Liver (tissue), 9 donors: ENCODE data around the gene ZNF491. TPM values are rescaled to one million over a fixed set of nuclear protein-coding genes. Genes with fewer than 3 reads are reported as not detected.
"Not testable (repeated sequence)": the region's sequence is repeated elsewhere in the genome, so short reads cannot be mapped to it uniquely, and the experiment has no call there.

Experiments
- DNase-seq: peaks from one replicate; pipeline ENCODE4 v3.0.0-alpha.2; 2017; ENCODE audit warnings: low spot score
- H3K27ac ChIP-seq, 2 donors: one replicate each; pipeline ENCODE4 v1.7.0; 2013; ENCODE audit warnings: inconsistent platforms in 2 of 2, low read length in 2 of 2, control low read depth in 1 of 2, low read depth in 1 of 2, mild to moderate bottlenecking in 1 of 2
- H3K27me3 ChIP-seq, 4 donors: one replicate each; pipeline versions ENCODE4 v1.6.1 to v1.7.0; 2013; ENCODE audit warnings: low read length in 3 of 4, inconsistent platforms in 1 of 4, mild to moderate bottlenecking in 1 of 4, moderate library complexity in 1 of 4; ENCODE audit not compliant: control insufficient read depth in 4 of 4, insufficient read depth in 4 of 4
- H3K36me3 ChIP-seq, 4 donors: one replicate each; pipeline versions ENCODE4 v1.6.1 to v1.7.0; 2013; ENCODE audit warnings: low read length in 3 of 4, mild to moderate bottlenecking in 3 of 4, low read depth in 1 of 4, moderate library complexity in 1 of 4; ENCODE audit not compliant: control insufficient read depth in 4 of 4, insufficient read depth in 3 of 4
- H3K4me1 ChIP-seq, 4 donors: one replicate each; pipeline versions ENCODE4 v1.6.1 to v1.7.0; 2013; ENCODE audit warnings: low read length in 3 of 4, mild to moderate bottlenecking in 3 of 4, moderate library complexity in 1 of 4; ENCODE audit not compliant: control insufficient read depth in 4 of 4, insufficient read depth in 4 of 4
- H3K4me3 ChIP-seq, 3 donors: one replicate each; pipeline versions ENCODE4 v1.6.1 to v1.7.0; 2013; ENCODE audit warnings: low read length in 3 of 3, control low read depth in 1 of 3, low read depth in 1 of 3, mild to moderate bottlenecking in 1 of 3
- H3K9ac ChIP-seq, 2 donors: one replicate each; pipeline ENCODE4 v1.7.0; 2013; ENCODE audit warnings: low read length in 2 of 2, mild to moderate bottlenecking in 2 of 2, moderate library complexity in 2 of 2, control low read depth in 1 of 2, low read depth in 1 of 2
- H3K9me3 ChIP-seq, 4 donors: one replicate each; pipeline versions ENCODE4 v1.6.1 to v1.7.0; 2013; ENCODE audit warnings: low read length in 3 of 4; ENCODE audit not compliant: control insufficient read depth in 4 of 4
- FOXA1 ChIP-seq: IDR thresholded peaks from 2 replicates; pipeline ENCODE4 v1.6.1; 2016; ENCODE audit warnings: antibody characterized with exemption
- FOXA2 ChIP-seq: IDR thresholded peaks from 2 replicates; pipeline ENCODE4 v1.6.1; 2016; ENCODE audit warnings: antibody characterized with exemption
- GABPA ChIP-seq, 2 donors: IDR thresholded peaks in 1 of 2; conservative IDR thresholded peaks in 1 of 2; 2 replicates each; pipeline ENCODE4 v1.6.1; 2016; ENCODE audit warnings: antibody characterized with exemption in 2 of 2, mild to moderate bottlenecking in 1 of 2, moderate library complexity in 1 of 2
- HNF4A ChIP-seq, 2 donors: conservative IDR thresholded peaks; 2 replicates each; pipeline ENCODE4 v1.6.1; 2016; ENCODE audit warnings: antibody characterized with exemption in 2 of 2, mild to moderate bottlenecking in 2 of 2
- HNF4G ChIP-seq: IDR thresholded peaks from 2 replicates; pipeline ENCODE4 v1.6.1; 2016; ENCODE audit warnings: antibody characterized with exemption
- MAX ChIP-seq: IDR thresholded peaks from 2 replicates; pipeline ENCODE4 v1.6.1; 2016; ENCODE audit warnings: antibody characterized with exemption
- RAD21 ChIP-seq, 2 donors: IDR thresholded peaks; 2 replicates each; pipeline ENCODE4 v1.6.1; 2016; ENCODE audit warnings: antibody characterized with exemption in 2 of 2, mild to moderate bottlenecking in 2 of 2
- SP1 ChIP-seq: IDR thresholded peaks from 2 replicates; pipeline ENCODE4 v1.6.1; 2018; ENCODE audit warnings: antibody characterized with exemption, mild to moderate bottlenecking
- YY1 ChIP-seq: IDR thresholded peaks from 2 replicates; pipeline ENCODE4 v1.6.1; 2016; ENCODE audit warnings: antibody characterized with exemption, mild to moderate bottlenecking
- ZBTB33 ChIP-seq: IDR thresholded peaks from 2 replicates; pipeline ENCODE4 v1.6.1; 2016; ENCODE audit warnings: antibody characterized with exemption
- WGBS: extraction: QIAGEN DNeasy Blood & Tissue Kit; methylation state at CpG from one replicate; pipeline ENCODE4 v1.1.7; 2013; 5-methylcytosine and 5-hydroxymethylcytosine counted together
- polyA plus RNA-seq, 2 donors: library from polyadenylated mRNA; stranded (reverse) in 1 of 2; unstranded in 1 of 2; fragments of 200-250 nt in 1 of 2; fragments of >200 nt in 1 of 2; fragmentation: Nextera tagmentation in 1 of 2; extraction: Ambion mirVana in 1 of 2; gene quantifications; one replicate each; pipeline versions ENCODE4 v1.2.1 to v1.2.3, GENCODE V29; 2013 to 2015
- total RNA-seq, 2 donors: library from RNA; depleted of rRNA; stranded (reverse); fragments of >200 nt; gene quantifications; one replicate each; pipeline ENCODE4 v1.2.3, GENCODE V29; 2014
- donor health status: healthy.
- donor health status: healthy.
- donor health status: healthy.
- donor health status: healthy.
- donor health status: healthy.

The ZNF491 gene
- total and polyA plus RNA-seq, 4 donors = 0.24 to 1.8 (median 0.75) TPM

DNA sequence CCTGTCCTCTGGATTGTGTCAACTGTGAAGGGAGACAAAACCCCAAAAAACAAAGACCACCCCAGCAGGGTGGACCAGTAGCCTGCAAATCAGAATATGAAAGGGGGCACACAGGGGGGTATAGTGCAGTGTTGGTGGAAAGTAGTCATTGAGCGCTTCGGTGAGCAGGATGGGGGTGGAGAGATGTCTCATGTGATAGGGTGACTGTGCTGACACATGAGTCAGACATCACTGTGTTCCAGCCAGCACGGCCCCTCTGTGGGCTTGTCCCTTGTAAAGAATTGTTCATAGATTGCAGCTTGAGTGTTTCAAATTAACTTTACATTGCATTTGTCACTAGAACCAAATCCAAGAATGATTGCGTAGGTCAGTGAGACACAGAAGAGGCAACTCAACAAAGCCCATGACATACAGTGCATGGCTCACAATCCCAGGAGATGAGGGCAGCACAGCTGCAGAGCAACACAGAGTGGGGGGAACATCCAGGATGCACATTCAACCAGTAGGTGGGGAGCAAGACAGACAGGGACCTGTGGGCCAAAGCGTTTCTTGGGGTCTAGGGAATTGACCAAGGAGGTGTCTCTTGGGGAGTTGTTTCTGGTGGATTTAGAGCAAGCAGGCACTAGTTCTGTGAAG is 23.3 kb downstream of the ZNF491 start:
- peaks cover 4 to 7% (median 6%) of the 10 kb centered on the region in 4 donors for H3K36me3 ChIP-seq

DNA sequence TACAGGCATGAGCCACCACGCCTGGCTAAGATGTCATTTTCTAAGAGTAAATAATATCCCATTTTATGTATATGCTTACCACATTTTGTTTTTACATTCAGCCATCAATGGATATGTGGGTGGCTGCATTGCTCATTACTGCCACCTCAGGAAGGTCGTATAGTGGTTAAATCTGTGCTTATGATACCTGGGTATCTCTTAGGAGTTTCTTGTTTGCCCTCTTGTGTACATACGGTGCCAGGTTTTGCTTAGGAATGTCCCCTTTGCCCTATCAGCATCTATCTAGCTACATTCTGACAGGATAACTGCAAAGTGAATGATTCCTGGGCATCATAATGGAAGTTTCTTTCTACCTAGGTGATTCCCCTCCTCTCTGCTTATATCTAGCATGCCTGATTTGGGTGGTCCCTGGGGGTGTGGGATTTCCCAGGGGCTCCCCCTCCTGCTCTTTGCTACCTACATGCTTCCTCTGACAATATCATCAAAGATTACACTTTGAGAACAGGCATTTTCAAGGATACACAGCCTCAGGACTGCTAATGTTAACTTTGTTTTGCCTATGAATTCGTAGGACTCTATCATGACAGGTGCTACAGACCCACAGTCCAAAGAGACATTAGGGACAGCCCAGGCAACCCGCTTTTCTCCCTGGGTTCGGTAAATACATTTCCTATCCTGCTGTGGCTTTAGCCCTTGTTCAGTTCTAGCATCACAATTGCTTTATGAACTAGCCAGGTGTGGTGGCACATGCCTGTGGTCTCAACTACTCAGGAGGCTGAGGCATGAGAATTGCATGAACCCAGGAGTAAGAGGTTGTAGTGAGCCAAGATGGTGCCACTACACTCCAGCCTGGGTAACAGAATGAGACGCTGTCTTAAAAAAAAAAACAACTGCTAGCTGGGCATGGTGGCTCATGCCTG is 30.9 kb downstream of the ZNF491 start:
- Histone ChIP-seq H3K9me3 (peaks cover 28 to 59% (median 32%) of the 10 kb centered on the region in 4 donors), H3K36me3 (peaks cover 13 to 48% (median 39%) of the 10 kb centered on the region in 4 donors), H3K4me3 (peak overlapping the region in 2 of 3 donors; percentile 49 to 75)
- 96% methylated on average over 7 of the region's 7 CpGs for WGBS
- not testable (repeated sequence) for H3K27ac ChIP-seq, DNase-seq, H3K4me1 ChIP-seq, H3K27me3 ChIP-seq, H3K9ac ChIP-seq

More for the DNA sequence above, 23.3 kb downstream of the ZNF491 start:
- Histone ChIP-seq H3K4me1 (no peaks in the 10 kb centered on the region), H3K9me3 (peaks cover 0 to 3% (median under 1%) of the 10 kb centered on the region in 4 donors), H3K9ac (no peak overlapping the region), H3K4me3 (no peak overlapping the region), H3K27ac (no peak overlapping the region), H3K27me3 (no peaks in the 10 kb centered on the region)
- WGBS = 87% methylated on average over 5 of the region's 5 CpGs
- no peak for TF ChIP-seq YY1
- no peak for TF ChIP-seq FOXA1
- TF ChIP-seq FOXA2 = no peak
- TF ChIP-seq HNF4G = no peak
- no peak for TF ChIP-seq ZBTB33
- no peak for TF ChIP-seq GABPA (IDR thresholded peaks at IDR 0.05 in 1 of 2, conservative IDR thresholded peaks at IDR 0.05 in 1 of 2)
- no peak for TF ChIP-seq SP1
- no peak for TF ChIP-seq HNF4A (conservative IDR thresholded peaks at IDR 0.05)
- TF ChIP-seq RAD21 (IDR thresholded peaks at IDR 0.05) = no peak
- no peak for DNase-seq

- peaks cover 30 to 60% (median 37%) of the 10 kb centered on the region in 4 donors for H3K9me3 ChIP-seq
- H3K4me3 ChIP-seq = peak overlapping the region in 2 of 3 donors; percentile 35 to 74
- H3K4me1 ChIP-seq = no peaks in the 10 kb centered on the region
- DNase-seq = no peak
- TF ChIP-seq RAD21 (IDR thresholded peaks at IDR 0.05) (no peak), HNF4G (no peak), GABPA (IDR thresholded peaks at IDR 0.05 in 1 of 2, conservative IDR thresholded peaks at IDR 0.05 in 1 of 2) (no peak), MAX (no peak), HNF4A (conservative IDR thresholded peaks at IDR 0.05) (no peak)
- WGBS = 99% methylated on average over 8 of the region's 8 CpGs
- peaks cover 12 to 42% (median 37%) of the 10 kb centered on the region in 4 donors for H3K36me3 ChIP-seq
- H3K27me3 ChIP-seq = no peaks in the 10 kb centered on the region
- no peak overlapping the region for H3K9ac ChIP-seq
- no peak overlapping the region for H3K27ac ChIP-seq
These were observed 34.1 kb downstream of the ZNF491 start for GRCh38 chr19:11832253-11832912.
